ENCODE data around the gene LAIR2. TPM values are rescaled to one million over a fixed set of nuclear protein-coding genes. Genes with fewer than 3 reads are reported as not detected.

Gene LAIR2
- total and polyA plus RNA-seq, 2 of the 13 experiments (the other 11 are each of a cell fraction or from before 2014, with no cell fraction given): 1.3 to 1.9 TPM

GRCh38 chr19:54453921-54454780, 48.5 kb upstream of the LAIR2 start:
- Histone ChIP-seq H4K20me1 (ENCODE audit: insufficient read depth, low read length) (peaks cover 39% of the 10 kb centered on the region; the same call in 1 of the 2 replicates), H3K4me2 (ENCODE audit: low read depth, low read length) (no peak overlapping the region), H3K36me3 (replicated peaks in 1 of 2; ENCODE audit: control insufficient read depth in 1 of 2, insufficient read depth in 2 of 2, low read length in 2 of 2) (peaks cover 48 to 81% of the 10 kb centered on the region in 2 experiments), H3K27ac (ENCODE audit: extremely low read length, insufficient read depth, low read length) (no peak overlapping the region), H3K79me2 (ENCODE audit: insufficient read depth, low read length) (peaks cover 36% of the 10 kb centered on the region), H3K4me3 (replicated peaks in 1 of 3; ENCODE audit: insufficient read depth in 1 of 3, low read depth in 2 of 3, low read length in 3 of 3) (no peak overlapping the region), H3K27me3 (ENCODE audit: control insufficient read depth in 1 of 2, insufficient read depth in 2 of 2, low read length in 2 of 2) (no peaks in the 10 kb centered on the region; a peak in 2 of 5 replicates), H3K4me1 (ENCODE audit: insufficient read depth, low read length) (peaks cover 18% of the 10 kb centered on the region), H2AFZ (ENCODE audit: low read length) (no peak overlapping the region), H3K9ac (ENCODE audit: insufficient read depth, low read depth, low read length) (no peak overlapping the region), H3K9me3 (ENCODE audit: low read length) (no peaks in the 10 kb centered on the region)
- no peak for FAIRE-seq
- CTCF ChIA-PET (ENCODE audit: low intra/inter-chr PET ratio, low total read pairs): no interaction called here
- WGBS (ENCODE audit: low lambda C conversion rate): 95% methylated on average over 23 of the region's 31 CpGs
- TF ChIP-seq PBX3 (CRISPR knock-in tag; IDR thresholded peaks at IDR 0.05; ENCODE audit: borderline replicate concordance) (no peak), ELF3 (CRISPR knock-in tag; IDR thresholded peaks at IDR 0.05) (no peak), RBFOX2 (IDR thresholded peaks at IDR 0.05; ENCODE audit: low read depth, low read length) (peak; percentile 77), SMYD3 (CRISPR knock-in tag; IDR thresholded peaks at IDR 0.05) (no peak), AGO2 (optimal IDR thresholded peaks at IDR 0.05; ENCODE audit: low read depth, low read length) (peak; percentile 82)
- POLR2A ChIA-PET: interaction anchor here (2.9 kb wide), 1 partner anchor 9 kb away, joined by 26 read pairs; the partner anchor contains the start of gene LENG9
- intact Hi-C loops (cut with micrococcal nuclease; ENCODE audit: unreplicated experiment) (no loop called here), in situ Hi-C loops (cut with HindIII; ENCODE audit: extremely low pct_ligation_motif_present, low pct_unique_long_range_greater_than_20kb) (no loop called here)
- DNase-seq (ENCODE audit: low spot score): no peak
- no TSS peak for BruUV-seq (replicated peaks)
- ATAC-seq: no peak
